ENCODE measurements around the gene CKS1B.

Gene CKS1B

GRCh38 chr1:154945962-154946850, 28.3 kb upstream of the CKS1B start:
- no peak for DNase-seq

- no peak for DNase-seq
These were observed 26.4 kb upstream of the CKS1B start for GRCh38 chr1:154948079-154948478.

- peak; percentile 89 for DNase-seq
These were observed 22.4 kb upstream of the CKS1B start for GRCh38 chr1:154951901-154952657.

GRCh38 chr1:154952664-154953063, 21.8 kb upstream of the CKS1B start:
- no peak for DNase-seq

- DNase-seq = no peak
These were observed 20.9 kb upstream of the CKS1B start for GRCh38 chr1:154953611-154954038.

- no peak for DNase-seq
These were observed 19.9 kb upstream of the CKS1B start for GRCh38 chr1:154954541-154954940.

- DNase-seq = peak; percentile 95
These were observed 19.3 kb upstream of the CKS1B start for GRCh38 chr1:154955039-154955717.

GRCh38 chr1:154955718-154956543, 18.6 kb upstream of the CKS1B start, which contains the start of gene PBXIP1:
TSS of gene PBXIP1 (minus strand) at chr1:154956099. CDS start at chr1:154953721, 2,378 bp downstream.
- peak; percentile 91 for DNase-seq

- DNase-seq = no peak
These were observed 17.9 kb upstream of the CKS1B start for GRCh38 chr1:154956544-154956941.

GRCh38 chr1:154957091-154957657, 17.3 kb upstream of the CKS1B start:
- DNase-seq = no peak

- no peak for DNase-seq
These were observed 16.4 kb upstream of the CKS1B start for GRCh38 chr1:154958036-154958435.

GRCh38 chr1:154958681-154959425, 15.6 kb upstream of the CKS1B start:
- DNase-seq = no peak

- DNase-seq = no peak
These were observed 15.1 kb upstream of the CKS1B start for GRCh38 chr1:154959426-154959780.

- DNase-seq = no peak
These were observed 13.9 kb upstream of the CKS1B start for GRCh38 chr1:154960446-154961136.

GRCh38 chr1:154961207-154962155, 13.0 kb upstream of the CKS1B start, which contains the start of gene PYGO2:
TSS of gene PYGO2 (minus strand) at chr1:154961782. CDS start at chr1:154961576, 206 bp downstream.
- peak; percentile 93 for DNase-seq

- peak; percentile 71 for DNase-seq
These were observed 12.2 kb upstream of the CKS1B start for GRCh38 chr1:154962156-154962749.

GRCh38 chr1:154962795-154963330, 11.6 kb upstream of the CKS1B start:
- no peak for DNase-seq

- peak; percentile 57 for DNase-seq
These were observed 10.8 kb upstream of the CKS1B start for GRCh38 chr1:154963643-154964042.

- DNase-seq = no peak
These were observed 10.1 kb upstream of the CKS1B start for GRCh38 chr1:154964359-154964758.

Measured in activated effector memory CD4-positive, alpha-beta T cell treated with anti-CD3 and anti-CD28 coated beads, Interleukin-2, amount 50 U/mL, for 16 hours (primary cell).